Measurements from ENCODE around the gene MTUS2. TPM values are rescaled to one million over a fixed set of nuclear protein-coding genes. Genes with fewer than 3 reads are reported as not detected.

Gene MTUS2
- total and polyA plus RNA-seq, 9 of the 15 experiments (the other 6 are each of a cell fraction or from before 2014, with no cell fraction given): 0.01 to 0.28 (median 0.06) TPM; not detected in 1

- Histone ChIP-seq H4K20me1 (replicated peaks; ENCODE audit: control insufficient read depth, insufficient read depth, low read length) (no peaks in the 10 kb centered on the region), H3K79me2 (ENCODE audit: control insufficient read depth, insufficient read depth, low read length) (no peaks in the 10 kb centered on the region), H3K4me2 (ENCODE audit: insufficient read depth, low read length) (no peak overlapping the region), H3K9me1 (ENCODE audit: control insufficient read depth, insufficient read depth, low read length) (no peaks in the 10 kb centered on the region), H3K36me3 (ENCODE audit: control insufficient read depth, insufficient read depth, low read length) (no peaks in the 10 kb centered on the region), H3K9ac (ENCODE audit: insufficient read depth in 1 of 2, low read depth in 2 of 2, low read length in 2 of 2) (no peak overlapping the region), H3K4me1 (replicated peaks in 1 of 2; ENCODE audit: control insufficient read depth in 2 of 2, insufficient read depth in 2 of 2, low read length in 2 of 2) (no peaks in the 10 kb centered on the region), H3K4me3 (no peak overlapping the region), H3K27ac (ENCODE audit: extremely low read depth, low read depth, low read length) (no peak overlapping the region), H3K9me3 (replicated peaks; ENCODE audit: control insufficient read depth, insufficient read depth, low read depth, low read length) (no peaks in the 10 kb centered on the region), H3K27me3 (ENCODE audit: control insufficient read depth in 2 of 2, insufficient read depth in 2 of 2, low read length in 2 of 2) (no peaks in the 10 kb centered on the region), H2AFZ (ENCODE audit: low read depth, low read length) (no peak overlapping the region)
- DNase-seq (ENCODE audit: extremely low read depth in 1 of 4, low spot score in 3 of 4): no peak
- no peak for ATAC-seq
- in situ Hi-C loops (cut with MboI): no loop called here
- 3% methylated on average over 5 of the region's 5 CpGs for WGBS (ENCODE audit: insufficient coverage, low coverage, missing lambda C conversion rate)
- no TSS peak for BruUV-seq (replicated peaks)
- ChIA-PET POLR2A (no interaction called here), CTCF (ENCODE audit: low intra/inter-chr PET ratio) (no interaction called here)
- intact Hi-C loops (cut with micrococcal nuclease): no loop called here
- FAIRE-seq: no peak
- TF ChIP-seq, protein P1, sequence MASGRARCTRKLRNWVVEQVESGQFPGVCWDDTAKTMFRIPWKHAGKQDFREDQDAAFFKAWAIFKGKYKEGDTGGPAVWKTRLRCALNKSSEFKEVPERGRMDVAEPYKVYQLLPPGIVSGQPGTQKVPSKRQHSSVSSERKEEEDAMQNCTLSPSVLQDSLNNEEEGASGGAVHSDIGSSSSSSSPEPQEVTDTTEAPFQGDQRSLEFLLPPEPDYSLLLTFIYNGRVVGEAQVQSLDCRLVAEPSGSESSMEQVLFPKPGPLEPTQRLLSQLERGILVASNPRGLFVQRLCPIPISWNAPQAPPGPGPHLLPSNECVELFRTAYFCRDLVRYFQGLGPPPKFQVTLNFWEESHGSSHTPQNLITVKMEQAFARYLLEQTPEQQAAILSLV (tag; IDR thresholded peaks at IDR 0.05): no peak
- TF ChIP-seq RBM34 (IDR thresholded peaks at IDR 0.05; ENCODE audit: borderline replicate concordance, insufficient read depth, low read length): no peak
- TF ChIP-seq CTBP1 (IDR thresholded peaks at IDR 0.05; ENCODE audit: borderline replicate concordance): no peak
- TF ChIP-seq SRSF9 (IDR thresholded peaks at IDR 0.05; ENCODE audit: borderline replicate concordance, low read depth, low read length): no peak
- no peak for TF ChIP-seq YBX1 (IDR thresholded peaks at IDR 0.05)
- no peak for TF ChIP-seq NFATC3 (IDR thresholded peaks at IDR 0.05)
- no peak for TF ChIP-seq IRF1 (CRISPR knock-in tag; IDR thresholded peaks at IDR 0.05; ENCODE audit: borderline replicate concordance)
- no peak for TF ChIP-seq KAT8 (IDR thresholded peaks at IDR 0.05; ENCODE audit: low read depth)
- TF ChIP-seq NCOA2 (IDR thresholded peaks at IDR 0.05; ENCODE audit: partially characterized antibody in 2 of 2): no peak
- no peak for TF ChIP-seq PKNOX1 (IDR thresholded peaks at IDR 0.05)
- TF ChIP-seq, protein P2, sequence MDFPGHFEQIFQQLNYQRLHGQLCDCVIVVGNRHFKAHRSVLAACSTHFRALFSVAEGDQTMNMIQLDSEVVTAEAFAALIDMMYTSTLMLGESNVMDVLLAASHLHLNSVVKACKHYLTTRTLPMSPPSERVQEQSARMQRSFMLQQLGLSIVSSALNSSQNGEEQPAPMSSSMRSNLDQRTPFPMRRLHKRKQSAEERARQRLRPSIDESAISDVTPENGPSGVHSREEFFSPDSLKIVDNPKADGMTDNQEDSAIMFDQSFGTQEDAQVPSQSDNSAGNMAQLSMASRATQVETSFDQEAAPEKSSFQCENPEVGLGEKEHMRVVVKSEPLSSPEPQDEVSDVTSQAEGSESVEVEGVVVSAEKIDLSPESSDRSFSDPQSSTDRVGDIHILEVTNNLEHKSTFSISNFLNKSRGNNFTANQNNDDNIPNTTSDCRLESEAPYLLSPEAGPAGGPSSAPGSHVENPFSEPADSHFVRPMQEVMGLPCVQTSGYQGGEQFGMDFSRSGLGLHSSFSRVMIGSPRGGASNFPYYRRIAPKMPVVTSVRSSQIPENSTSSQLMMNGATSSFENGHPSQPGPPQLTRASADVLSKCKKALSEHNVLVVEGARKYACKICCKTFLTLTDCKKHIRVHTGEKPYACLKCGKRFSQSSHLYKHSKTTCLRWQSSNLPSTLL (IDR thresholded peaks at IDR 0.05): no peak
- TF ChIP-seq HINFP (tag; conservative IDR thresholded peaks at IDR 0.05; ENCODE audit: low read depth): no peak
- no peak for TF ChIP-seq FOXJ3 (CRISPR knock-in tag; IDR thresholded peaks at IDR 0.05)
- TF ChIP-seq RUNX1 (IDR thresholded peaks at IDR 0.05; ENCODE audit: low read depth): no peak
- TF ChIP-seq, protein P3, sequence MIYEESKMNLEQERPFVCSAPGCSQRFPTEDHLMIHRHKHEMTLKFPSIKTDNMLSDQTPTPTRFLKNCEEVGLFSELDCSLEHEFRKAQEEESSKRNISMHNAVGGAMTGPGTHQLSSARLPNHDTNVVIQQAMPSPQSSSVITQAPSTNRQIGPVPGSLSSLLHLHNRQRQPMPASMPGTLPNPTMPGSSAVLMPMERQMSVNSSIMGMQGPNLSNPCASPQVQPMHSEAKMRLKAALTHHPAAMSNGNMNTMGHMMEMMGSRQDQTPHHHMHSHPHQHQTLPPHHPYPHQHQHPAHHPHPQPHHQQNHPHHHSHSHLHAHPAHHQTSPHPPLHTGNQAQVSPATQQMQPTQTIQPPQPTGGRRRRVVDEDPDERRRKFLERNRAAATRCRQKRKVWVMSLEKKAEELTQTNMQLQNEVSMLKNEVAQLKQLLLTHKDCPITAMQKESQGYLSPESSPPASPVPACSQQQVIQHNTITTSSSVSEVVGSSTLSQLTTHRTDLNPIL (CRISPR knock-in tag; IDR thresholded peaks at IDR 0.05): no peak
Observed at GRCh38 chr13:29222458-29222857, 402.3 kb downstream of the MTUS2 start.

Data from K562 (cell line).